Measurements from ENCODE around the gene GIPC2. TPM values are rescaled to one million over a fixed set of nuclear protein-coding genes. Genes with fewer than 3 reads are reported as not detected.

GIPC2 gene
- total RNA-seq, 1 experiment from 2014 or later: 0.26 TPM

DNA sequence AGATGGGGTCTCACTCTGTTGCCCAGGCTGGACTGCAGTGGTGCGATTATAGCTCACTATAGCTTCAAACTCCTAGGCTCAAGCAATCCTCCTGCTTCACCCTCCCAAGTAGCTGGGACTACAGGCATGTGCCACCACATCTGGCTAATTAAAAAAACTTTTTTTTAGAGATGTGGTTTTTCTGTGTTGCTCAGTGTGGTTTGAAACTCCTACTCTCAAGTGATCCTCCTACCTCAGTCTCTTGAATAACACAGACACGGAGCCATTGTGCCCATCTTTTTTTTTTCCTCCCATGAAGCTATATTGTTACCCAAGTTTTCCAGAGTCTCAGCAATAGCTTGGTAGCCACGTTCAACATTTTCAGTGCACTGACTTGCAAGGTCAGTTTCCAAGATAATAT lies 2.7 kb downstream of the GIPC2 start:
- H3K27ac ChIP-seq (ENCODE audit: low read length): no peak overlapping the region
- H3K27me3 ChIP-seq (ENCODE audit: control insufficient read depth, insufficient read depth, low read length): peaks cover 24% of the 10 kb centered on the region
- intact Hi-C loops (cut with micrococcal nuclease; ENCODE audit: unreplicated experiment) (no loop called here), in situ Hi-C loops (cut with HindIII; ENCODE audit: low pct_unique_long_range_greater_than_20kb, low sequenced_read_pairs) (no loop called here)
- ATAC-seq (no peak), DNase-seq (ENCODE audit: low read depth, low spot score) (no peak)
- POLR2A ChIA-PET: no interaction called here
- CTCF ChIA-PET: interaction anchor here (0.7 kb wide), 1 partner anchor 40 kb away, joined by 3 read pairs; no protein-coding TSS in a partner anchor
- H3K4me3 ChIP-seq (ENCODE audit: low read depth in 2 of 2, low read length in 2 of 2): no peak overlapping the region
- BruUV-seq (replicated peaks): no TSS peak
- no peaks in the 10 kb centered on the region for H3K9me3 ChIP-seq (ENCODE audit: control insufficient read depth, insufficient read depth, low read depth, low read length)
- H3K36me3 ChIP-seq (ENCODE audit: control insufficient read depth, insufficient read depth, low read length): no peaks in the 10 kb centered on the region
- TF ChIP-seq SIN3A (IDR thresholded peaks at IDR 0.05; ENCODE audit: borderline replicate concordance, insufficient read depth, low read depth, low read length) (no peak), POLR2AphosphoS5 (IDR thresholded peaks at IDR 0.05; ENCODE audit: low read depth, low read length) (no peak), TCF7L2 (IDR thresholded peaks at IDR 0.05; ENCODE audit: low read depth, low read length) (no peak)
- TF ChIP-seq, protein P1, sequence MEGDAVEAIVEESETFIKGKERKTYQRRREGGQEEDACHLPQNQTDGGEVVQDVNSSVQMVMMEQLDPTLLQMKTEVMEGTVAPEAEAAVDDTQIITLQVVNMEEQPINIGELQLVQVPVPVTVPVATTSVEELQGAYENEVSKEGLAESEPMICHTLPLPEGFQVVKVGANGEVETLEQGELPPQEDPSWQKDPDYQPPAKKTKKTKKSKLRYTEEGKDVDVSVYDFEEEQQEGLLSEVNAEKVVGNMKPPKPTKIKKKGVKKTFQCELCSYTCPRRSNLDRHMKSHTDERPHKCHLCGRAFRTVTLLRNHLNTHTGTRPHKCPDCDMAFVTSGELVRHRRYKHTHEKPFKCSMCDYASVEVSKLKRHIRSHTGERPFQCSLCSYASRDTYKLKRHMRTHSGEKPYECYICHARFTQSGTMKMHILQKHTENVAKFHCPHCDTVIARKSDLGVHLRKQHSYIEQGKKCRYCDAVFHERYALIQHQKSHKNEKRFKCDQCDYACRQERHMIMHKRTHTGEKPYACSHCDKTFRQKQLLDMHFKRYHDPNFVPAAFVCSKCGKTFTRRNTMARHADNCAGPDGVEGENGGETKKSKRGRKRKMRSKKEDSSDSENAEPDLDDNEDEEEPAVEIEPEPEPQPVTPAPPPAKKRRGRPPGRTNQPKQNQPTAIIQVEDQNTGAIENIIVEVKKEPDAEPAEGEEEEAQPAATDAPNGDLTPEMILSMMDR (IDR thresholded peaks at IDR 0.05): no peak
- TF ChIP-seq, protein P2, sequence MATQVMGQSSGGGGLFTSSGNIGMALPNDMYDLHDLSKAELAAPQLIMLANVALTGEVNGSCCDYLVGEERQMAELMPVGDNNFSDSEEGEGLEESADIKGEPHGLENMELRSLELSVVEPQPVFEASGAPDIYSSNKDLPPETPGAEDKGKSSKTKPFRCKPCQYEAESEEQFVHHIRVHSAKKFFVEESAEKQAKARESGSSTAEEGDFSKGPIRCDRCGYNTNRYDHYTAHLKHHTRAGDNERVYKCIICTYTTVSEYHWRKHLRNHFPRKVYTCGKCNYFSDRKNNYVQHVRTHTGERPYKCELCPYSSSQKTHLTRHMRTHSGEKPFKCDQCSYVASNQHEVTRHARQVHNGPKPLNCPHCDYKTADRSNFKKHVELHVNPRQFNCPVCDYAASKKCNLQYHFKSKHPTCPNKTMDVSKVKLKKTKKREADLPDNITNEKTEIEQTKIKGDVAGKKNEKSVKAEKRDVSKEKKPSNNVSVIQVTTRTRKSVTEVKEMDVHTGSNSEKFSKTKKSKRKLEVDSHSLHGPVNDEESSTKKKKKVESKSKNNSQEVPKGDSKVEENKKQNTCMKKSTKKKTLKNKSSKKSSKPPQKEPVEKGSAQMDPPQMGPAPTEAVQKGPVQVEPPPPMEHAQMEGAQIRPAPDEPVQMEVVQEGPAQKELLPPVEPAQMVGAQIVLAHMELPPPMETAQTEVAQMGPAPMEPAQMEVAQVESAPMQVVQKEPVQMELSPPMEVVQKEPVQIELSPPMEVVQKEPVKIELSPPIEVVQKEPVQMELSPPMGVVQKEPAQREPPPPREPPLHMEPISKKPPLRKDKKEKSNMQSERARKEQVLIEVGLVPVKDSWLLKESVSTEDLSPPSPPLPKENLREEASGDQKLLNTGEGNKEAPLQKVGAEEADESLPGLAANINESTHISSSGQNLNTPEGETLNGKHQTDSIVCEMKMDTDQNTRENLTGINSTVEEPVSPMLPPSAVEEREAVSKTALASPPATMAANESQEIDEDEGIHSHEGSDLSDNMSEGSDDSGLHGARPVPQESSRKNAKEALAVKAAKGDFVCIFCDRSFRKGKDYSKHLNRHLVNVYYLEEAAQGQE (IDR thresholded peaks at IDR 0.05; ENCODE audit: insufficient read depth in 1 of 2, low read depth in 2 of 2, low read length in 1 of 2): no peak
- H3K4me1 ChIP-seq (ENCODE audit: control insufficient read depth, insufficient read depth, low read length): peaks cover 4% of the 10 kb centered on the region

DNA sequence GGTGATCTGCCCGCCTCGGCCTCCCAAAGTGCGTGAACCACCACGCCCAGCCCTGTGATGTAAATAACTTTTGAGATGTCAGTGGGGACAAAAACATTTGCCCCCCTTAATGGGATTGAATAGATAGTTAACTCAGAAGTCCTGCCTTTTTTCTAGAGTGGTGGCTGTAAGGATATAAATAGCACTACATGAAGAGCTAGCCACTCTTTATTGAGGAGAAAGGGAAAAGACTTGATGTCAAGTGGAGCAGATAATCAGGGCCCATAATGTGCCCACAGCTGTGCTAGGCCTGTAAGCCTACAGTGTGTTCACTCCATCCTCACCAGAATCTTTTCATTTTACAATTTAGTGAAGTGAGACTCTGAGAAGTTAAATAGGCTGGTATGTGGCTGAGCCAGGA lies 3.6 kb downstream of the GIPC2 start:
- TF ChIP-seq, protein P2 (IDR thresholded peaks at IDR 0.05; ENCODE audit: insufficient read depth in 1 of 2, low read depth in 2 of 2, low read length in 1 of 2): no peak
- TF ChIP-seq, protein P1 (IDR thresholded peaks at IDR 0.05): no peak
- TF ChIP-seq TCF7L2 (IDR thresholded peaks at IDR 0.05; ENCODE audit: low read depth, low read length): no peak
- no peak for TF ChIP-seq SIN3A (IDR thresholded peaks at IDR 0.05; ENCODE audit: borderline replicate concordance, insufficient read depth, low read depth, low read length)
- TF ChIP-seq POLR2AphosphoS5 (IDR thresholded peaks at IDR 0.05; ENCODE audit: low read depth, low read length): no peak
- no TSS peak for BruUV-seq (replicated peaks)
- Histone ChIP-seq H3K9me3 (ENCODE audit: control insufficient read depth, insufficient read depth, low read depth, low read length) (no peaks in the 10 kb centered on the region), H3K4me3 (ENCODE audit: low read depth in 2 of 2, low read length in 2 of 2) (no peak overlapping the region), H3K36me3 (ENCODE audit: control insufficient read depth, insufficient read depth, low read length) (no peaks in the 10 kb centered on the region), H3K27me3 (ENCODE audit: control insufficient read depth, insufficient read depth, low read length) (peaks cover 17% of the 10 kb centered on the region), H3K4me1 (ENCODE audit: control insufficient read depth, insufficient read depth, low read length) (peaks cover 4% of the 10 kb centered on the region; the same call in 1 of the 2 replicates), H3K27ac (ENCODE audit: low read length) (no peak overlapping the region)
- in situ Hi-C loops (cut with HindIII; ENCODE audit: low pct_unique_long_range_greater_than_20kb, low sequenced_read_pairs) (no loop called here), intact Hi-C loops (cut with micrococcal nuclease; ENCODE audit: unreplicated experiment) (no loop called here)
- ChIA-PET POLR2A (no interaction called here), CTCF (no interaction called here)
- ATAC-seq (no peak), DNase-seq (ENCODE audit: low read depth, low spot score) (no peak)

Measured in Panc1 (cell line).